Thoracic aorta endothelial cell (primary cell): ENCODE data around the gene NLRX1. TPM values are rescaled to one million over a fixed set of nuclear protein-coding genes. Genes with fewer than 3 reads are reported as not detected.

Source experiments
- total RNA-seq: library from RNA; depleted of rRNA; stranded (reverse); fragments of >200 nt; gene quantifications from 2 replicates; pipeline ENCODE4 v1.2.3, GENCODE V29; 2012

NLRX1 gene, protein sequence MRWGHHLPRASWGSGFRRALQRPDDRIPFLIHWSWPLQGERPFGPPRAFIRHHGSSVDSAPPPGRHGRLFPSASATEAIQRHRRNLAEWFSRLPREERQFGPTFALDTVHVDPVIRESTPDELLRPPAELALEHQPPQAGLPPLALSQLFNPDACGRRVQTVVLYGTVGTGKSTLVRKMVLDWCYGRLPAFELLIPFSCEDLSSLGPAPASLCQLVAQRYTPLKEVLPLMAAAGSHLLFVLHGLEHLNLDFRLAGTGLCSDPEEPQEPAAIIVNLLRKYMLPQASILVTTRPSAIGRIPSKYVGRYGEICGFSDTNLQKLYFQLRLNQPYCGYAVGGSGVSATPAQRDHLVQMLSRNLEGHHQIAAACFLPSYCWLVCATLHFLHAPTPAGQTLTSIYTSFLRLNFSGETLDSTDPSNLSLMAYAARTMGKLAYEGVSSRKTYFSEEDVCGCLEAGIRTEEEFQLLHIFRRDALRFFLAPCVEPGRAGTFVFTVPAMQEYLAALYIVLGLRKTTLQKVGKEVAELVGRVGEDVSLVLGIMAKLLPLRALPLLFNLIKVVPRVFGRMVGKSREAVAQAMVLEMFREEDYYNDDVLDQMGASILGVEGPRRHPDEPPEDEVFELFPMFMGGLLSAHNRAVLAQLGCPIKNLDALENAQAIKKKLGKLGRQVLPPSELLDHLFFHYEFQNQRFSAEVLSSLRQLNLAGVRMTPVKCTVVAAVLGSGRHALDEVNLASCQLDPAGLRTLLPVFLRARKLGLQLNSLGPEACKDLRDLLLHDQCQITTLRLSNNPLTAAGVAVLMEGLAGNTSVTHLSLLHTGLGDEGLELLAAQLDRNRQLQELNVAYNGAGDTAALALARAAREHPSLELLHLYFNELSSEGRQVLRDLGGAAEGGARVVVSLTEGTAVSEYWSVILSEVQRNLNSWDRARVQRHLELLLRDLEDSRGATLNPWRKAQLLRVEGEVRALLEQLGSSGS
- 8.5 and 13.9 TPM in 2 replicates for total RNA-seq

GRCh38 chr11:119168471-119169281 lies at the start of gene NLRX1:
Gene NLRX1, plus strand, starts transcription at chr11:119168725. Its CDS starts 2,679 bp downstream, at chr11:119171404.

DNA sequence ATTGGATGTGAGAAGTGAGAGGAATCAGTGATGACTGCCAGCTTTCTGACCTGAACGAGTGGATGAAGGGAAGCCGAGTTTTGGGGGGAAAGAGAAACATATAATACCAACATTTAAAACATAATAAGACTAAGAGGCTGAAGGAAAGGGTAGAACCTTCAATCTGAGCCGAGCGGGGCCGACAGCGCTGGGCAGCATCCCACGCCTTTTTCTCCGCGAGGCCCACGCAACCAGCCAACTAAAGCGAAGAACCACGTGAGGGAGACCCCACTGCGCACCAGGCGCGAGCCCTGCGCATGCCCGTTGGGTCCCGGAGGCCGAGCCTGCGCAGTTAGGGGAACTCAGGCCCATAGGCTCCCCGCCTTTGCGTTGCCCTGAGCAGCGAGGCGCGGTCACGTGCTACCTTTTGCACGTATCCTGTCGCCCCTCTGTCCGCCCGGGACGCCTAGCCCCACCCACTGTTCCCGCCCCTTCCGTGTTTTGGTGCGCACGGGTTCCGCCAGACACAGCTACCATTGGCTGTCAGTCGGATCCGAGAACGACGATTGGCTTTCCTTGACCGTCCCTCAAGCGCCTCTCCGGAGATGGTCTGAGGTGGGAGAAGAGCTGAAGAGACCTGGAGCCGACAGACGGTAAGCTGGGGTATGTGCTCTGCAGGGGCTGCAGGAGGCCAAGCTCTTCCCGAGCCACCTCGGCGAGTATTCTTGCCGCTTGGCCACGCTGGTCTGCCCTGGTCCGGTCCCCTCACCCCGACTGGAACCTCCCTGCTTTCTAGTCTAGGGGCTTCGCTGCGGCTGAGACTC lies 47.3 kb upstream of the NLRX1 start, which contains the start of gene HINFP:
HINFP (plus strand) TSS at position 573 of the 803 bp plus-strand sequence. CDS start 5,365 bp downstream, outside the sequence.

GRCh38 chr11:119149018-119149785 lies 19.3 kb upstream of the NLRX1 start, which contains the start of gene ABCG4:
Gene ABCG4, plus strand, starts transcription at chr11:119149052. Its CDS starts 914 bp downstream, at chr11:119149966.

DNA sequence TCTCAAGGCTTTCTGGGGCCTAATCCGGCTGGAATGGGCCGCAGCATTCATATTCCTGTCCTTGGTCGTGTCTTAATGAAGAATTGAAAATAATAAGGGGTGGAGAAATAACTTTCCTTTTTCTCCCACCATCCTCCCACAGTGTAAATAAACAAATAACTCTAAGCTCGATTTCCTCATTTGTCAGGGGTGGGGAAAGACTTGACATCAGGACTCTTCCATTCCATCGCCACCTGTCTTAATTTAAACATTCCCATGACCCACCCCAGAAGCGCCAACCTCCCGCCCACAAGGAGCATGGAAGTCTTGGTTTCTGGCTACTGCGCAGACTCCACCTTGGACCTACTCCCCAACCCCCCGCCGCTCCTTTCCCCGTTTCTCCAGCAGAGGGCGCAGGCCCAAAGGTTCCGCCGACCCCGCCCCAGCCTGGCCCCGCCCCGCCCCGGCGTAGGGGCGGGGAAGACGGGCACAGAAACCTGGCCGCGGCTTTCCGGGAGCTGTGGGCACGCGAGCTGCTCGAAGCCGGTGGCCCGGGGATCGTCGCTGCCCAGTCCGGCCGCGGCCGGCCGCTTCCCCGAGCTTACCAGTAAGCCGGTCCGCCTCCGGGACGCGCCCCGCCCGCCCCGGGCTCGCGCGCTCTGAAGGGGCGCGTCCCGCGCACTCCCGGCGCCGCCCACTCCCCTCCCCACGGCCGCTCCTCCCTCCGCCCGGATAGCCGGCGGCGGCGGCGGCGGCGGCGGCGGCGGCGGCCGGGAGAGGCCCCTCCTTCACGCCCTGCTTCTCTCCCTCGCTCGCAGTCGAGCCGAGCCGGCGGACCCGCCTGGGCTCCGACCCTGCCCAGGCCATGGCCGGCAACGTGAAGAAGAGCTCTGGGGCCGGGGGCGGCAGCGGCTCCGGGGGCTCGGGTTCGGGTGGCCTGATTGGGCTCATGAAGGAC lies 37.3 kb downstream of the NLRX1 start, which contains the start of gene CBL:
CBL (plus strand) TSS at position 766 of the 937 bp plus-strand sequence; CDS start at position 845, 79 bp downstream.

Other genes starting within 250 kb of the NLRX1 start
- 10.4 and 21.6 TPM in 2 replicates for gene BCL9L, start 242.8 kb upstream of the NLRX1 start, total RNA-seq
- not detected in 2 replicates for gene UPK2, start 212.4 kb upstream of the NLRX1 start, total RNA-seq
- not detected in 2 replicates for gene FOXR1, start 197.0 kb upstream of the NLRX1 start, total RNA-seq
- 25.0 and 28.0 TPM in 2 replicates for gene CENATAC, start 170.6 kb upstream of the NLRX1 start, total RNA-seq
- 1,706 and 2,770 TPM in 2 replicates for gene RPS25, start 150.4 kb upstream of the NLRX1 start, total RNA-seq
- 52.0 TPM in 2 replicates for gene TRAPPC4, start 150.0 kb upstream of the NLRX1 start, total RNA-seq
- 16.9 and 23.3 TPM in 2 replicates for gene SLC37A4, start 137.8 kb upstream of the NLRX1 start, total RNA-seq
- gene HYOU1, start 111.5 kb upstream of the NLRX1 start, total RNA-seq: 193 and 228 TPM in 2 replicates
- 23.1 and 25.0 TPM in 2 replicates for gene VPS11, start 100.9 kb upstream of the NLRX1 start, total RNA-seq
- 10.9 and 12.3 TPM in 2 replicates for gene HMBS, start 83.8 kb upstream of the NLRX1 start, total RNA-seq
- gene DPAGT1, start 66.9 kb upstream of the NLRX1 start, total RNA-seq: 29.9 and 36.0 TPM in 2 replicates
- gene C2CD2L, start 61.4 kb upstream of the NLRX1 start, total RNA-seq: 4.4 and 5.5 TPM in 2 replicates
- 19.8 and 21.8 TPM in 2 replicates for gene HINFP, start 47.1 kb upstream of the NLRX1 start, total RNA-seq
- 0.13 and 0.57 TPM in 2 replicates for gene ABCG4, start 19.7 kb upstream of the NLRX1 start, total RNA-seq
- gene NHERF4, start 16.8 kb downstream of the NLRX1 start, total RNA-seq: not detected in 2 replicates
- 36.7 and 46.1 TPM in 2 replicates for gene CBL, start 37.6 kb downstream of the NLRX1 start, total RNA-seq
- 2,944 and 4,036 TPM in 2 replicates for gene MCAM, start 148.4 kb downstream of the NLRX1 start, total RNA-seq
- 7.7 and 12.1 TPM in 2 replicates for gene RNF26, start 165.8 kb downstream of the NLRX1 start, total RNA-seq
- 43.1 and 51.7 TPM in 2 replicates for gene C1QTNF5, start 172.2 kb downstream of the NLRX1 start, total RNA-seq
- under 0.01 TPM in 1 of 2 replicates, not detected in the other for gene MFRP, start 178.0 kb downstream of the NLRX1 start, total RNA-seq
- gene USP2, start 213.0 kb downstream of the NLRX1 start, total RNA-seq: 0.13 and 0.43 TPM in 2 replicates